ENCODE data around the gene FBXL22.

DNA sequence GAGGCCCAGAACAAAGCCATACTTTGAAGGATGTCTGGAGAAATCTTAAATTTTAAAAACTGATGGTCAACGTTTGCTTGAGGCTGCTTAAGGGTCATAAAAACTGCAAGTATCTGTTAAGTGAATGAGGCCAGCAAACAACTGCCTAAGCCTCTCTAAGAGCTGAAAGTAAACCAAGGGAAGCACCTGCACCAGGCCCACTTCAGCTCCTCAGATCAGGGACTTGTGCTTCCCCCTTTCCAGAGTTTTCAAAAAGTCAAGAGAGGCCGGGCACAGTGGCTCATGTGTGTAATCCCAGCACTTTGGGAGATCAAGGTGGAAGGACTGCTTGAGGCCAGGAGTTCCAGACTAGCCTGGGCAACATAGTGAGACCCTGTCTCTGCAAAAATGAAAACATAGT, 9.1 kb downstream of the FBXL22 start:
- TF ChIP-seq, protein P1, sequence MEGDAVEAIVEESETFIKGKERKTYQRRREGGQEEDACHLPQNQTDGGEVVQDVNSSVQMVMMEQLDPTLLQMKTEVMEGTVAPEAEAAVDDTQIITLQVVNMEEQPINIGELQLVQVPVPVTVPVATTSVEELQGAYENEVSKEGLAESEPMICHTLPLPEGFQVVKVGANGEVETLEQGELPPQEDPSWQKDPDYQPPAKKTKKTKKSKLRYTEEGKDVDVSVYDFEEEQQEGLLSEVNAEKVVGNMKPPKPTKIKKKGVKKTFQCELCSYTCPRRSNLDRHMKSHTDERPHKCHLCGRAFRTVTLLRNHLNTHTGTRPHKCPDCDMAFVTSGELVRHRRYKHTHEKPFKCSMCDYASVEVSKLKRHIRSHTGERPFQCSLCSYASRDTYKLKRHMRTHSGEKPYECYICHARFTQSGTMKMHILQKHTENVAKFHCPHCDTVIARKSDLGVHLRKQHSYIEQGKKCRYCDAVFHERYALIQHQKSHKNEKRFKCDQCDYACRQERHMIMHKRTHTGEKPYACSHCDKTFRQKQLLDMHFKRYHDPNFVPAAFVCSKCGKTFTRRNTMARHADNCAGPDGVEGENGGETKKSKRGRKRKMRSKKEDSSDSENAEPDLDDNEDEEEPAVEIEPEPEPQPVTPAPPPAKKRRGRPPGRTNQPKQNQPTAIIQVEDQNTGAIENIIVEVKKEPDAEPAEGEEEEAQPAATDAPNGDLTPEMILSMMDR (IDR thresholded peaks at IDR 0.05): no peak
- TF ChIP-seq POLR2A (IDR thresholded peaks at IDR 0.05) (no peak), EP300 (IDR thresholded peaks at IDR 0.05; ENCODE audit: low read depth) (no peak)

Measured in transverse colon (tissue), 3 donors.